ENCODE data around the gene NCL.
"Not testable (repeated sequence)": the region's sequence is repeated elsewhere in the genome, so short reads cannot be mapped to it uniquely, and the experiment has no call there.

- not testable (repeated sequence) for TF ChIP-seq CTCF, POLR2A (IDR thresholded peaks at IDR 0.05)
Measured at GRCh38 chr2:231404183-231404578, 60.1 kb downstream of the NCL start.
